SIG-M5 treated with dmso at 0.1 percent for 504 hours (cell line): ENCODE measurements around the gene CCDC178.
"Not testable (repeated sequence)": the region's sequence is repeated elsewhere in the genome, so short reads cannot be mapped to it uniquely, and the experiment has no call there.

Experiments used
- DNase-seq: peaks from one replicate; lab custom pipeline; 2025; ENCODE audit not compliant: unreplicated experiment; lab: John Stamatoyannopoulos, UW

Gene CCDC178

DNA sequence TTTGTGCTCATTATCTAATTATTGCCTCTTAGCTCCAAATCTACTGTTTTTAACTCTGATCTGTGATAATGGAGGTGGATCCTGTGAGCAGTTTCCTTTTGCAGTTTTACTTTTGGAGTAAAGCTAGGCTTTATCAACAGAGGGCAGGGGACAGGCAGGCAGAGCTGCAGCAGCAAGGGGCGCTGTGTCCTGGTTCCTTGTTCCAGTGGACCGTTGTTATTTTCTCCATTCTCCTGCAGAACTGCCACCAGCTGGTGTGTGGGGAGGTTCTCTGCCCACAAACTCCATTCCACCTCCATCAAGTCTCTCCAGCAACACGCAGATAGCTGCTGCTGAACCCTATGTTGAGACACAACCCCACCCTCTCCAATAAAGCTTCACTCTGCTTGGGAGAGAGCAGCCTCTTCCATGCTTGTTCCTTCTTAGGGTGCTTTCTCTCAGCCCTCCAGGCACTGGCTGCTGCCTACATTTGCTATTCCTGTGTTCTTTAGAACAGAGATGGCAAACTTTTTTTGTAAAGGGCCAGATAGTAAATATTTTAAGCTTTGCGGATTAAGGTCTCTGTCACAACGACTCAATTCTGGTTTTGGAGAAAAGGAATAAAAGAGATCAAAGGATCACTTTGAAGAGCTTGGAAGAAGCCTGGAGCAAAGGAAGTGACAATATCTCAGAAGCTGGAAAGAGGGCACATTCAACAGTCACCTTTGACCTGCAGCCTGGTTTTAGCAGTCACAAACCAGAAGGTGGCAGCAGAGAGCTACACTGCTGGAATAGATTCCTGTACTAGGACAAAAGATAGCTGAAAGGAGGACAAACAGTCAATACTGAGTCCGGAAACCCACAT lies 208.8 kb downstream of the CCDC178 start:
- DNase-seq: peak; percentile 66

DNA sequence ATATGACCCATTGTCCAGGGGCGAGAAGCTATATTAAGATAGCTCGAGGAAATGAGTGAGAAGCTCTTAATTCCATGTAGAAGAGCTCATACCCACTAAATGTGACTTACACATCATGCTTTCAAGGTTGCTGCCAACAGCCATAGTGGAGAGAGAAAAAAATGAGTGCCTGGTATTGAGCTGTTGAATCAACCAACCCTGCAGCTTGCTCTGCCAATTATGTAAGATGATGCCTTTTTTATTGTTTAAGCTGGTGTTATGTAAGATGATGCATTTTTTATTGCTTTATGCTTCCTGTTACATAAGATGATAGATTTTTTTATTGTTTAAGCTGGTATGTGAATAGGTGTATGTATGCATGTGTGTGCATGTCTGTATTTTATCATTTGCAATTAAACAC lies 228.2 kb downstream of the CCDC178 start:
- no peak for DNase-seq

DNA sequence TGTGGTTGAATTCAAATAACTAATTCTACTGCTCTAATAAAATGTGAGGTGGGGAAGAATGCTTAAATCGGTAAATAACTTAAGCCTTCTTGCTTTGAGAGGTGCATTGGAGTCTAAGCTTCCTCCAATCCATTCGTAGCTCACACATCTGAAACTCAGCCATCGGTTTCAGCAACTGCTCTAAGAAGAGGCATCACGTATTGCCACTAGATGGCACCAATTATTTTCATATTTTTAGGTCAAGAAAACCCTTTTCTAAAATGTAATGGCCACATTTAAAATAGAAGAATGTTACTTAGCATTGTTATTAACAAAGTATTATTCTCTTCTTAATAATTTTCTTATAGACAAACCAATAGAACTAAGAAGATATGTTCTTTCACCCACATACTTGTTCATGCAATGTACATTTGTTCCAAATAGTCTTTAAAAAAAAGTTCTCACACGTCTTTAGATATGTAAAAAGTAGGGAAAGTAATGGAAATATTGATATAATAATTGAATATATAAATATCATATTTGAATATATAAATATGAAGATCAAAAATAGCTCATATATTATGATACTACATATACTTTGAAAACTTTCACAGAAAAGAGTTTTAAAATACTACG lies 229.8 kb downstream of the CCDC178 start:
- peak; percentile 20 for DNase-seq

DNA sequence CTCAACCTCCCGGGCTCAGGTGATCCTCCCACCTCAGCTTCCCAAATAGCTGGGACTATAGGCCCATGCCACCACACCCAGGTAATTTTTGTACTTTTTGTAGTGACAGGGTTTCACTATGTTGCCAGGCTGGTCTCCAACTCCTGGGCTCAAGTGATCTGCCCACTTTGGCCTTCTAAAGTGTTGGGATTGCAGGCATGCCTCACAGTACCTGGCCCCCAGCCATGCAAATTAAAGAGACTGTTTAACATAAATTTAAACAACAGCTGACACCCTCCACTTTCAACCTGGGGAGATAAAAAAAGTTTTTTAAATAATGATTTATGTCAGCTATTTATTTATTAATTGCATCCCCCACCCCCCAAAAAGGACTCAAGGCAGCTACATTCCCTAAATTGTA lies 234.7 kb downstream of the CCDC178 start:
- no peak for DNase-seq

DNA sequence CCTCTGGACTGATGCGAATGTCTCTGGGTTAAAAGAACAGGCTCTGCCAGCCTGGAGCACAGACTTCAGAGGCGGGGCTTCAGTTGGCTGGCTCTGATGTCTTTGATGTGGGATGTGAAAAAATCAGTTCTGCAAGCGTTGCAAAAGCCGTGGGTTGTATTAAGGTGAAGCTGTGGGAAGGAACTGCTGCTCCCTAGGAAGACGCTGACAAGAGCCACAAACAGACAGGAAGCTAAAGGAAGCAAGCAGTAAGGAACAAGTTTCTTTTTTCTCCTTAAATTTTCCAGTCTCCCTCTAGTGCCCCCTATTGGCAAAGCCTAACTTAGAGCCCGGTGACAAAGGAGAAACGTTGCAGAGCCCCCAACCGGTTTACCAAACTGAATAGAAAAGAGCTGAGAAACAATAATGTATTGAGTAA lies 239.0 kb downstream of the CCDC178 start:
- no peak for DNase-seq

DNA sequence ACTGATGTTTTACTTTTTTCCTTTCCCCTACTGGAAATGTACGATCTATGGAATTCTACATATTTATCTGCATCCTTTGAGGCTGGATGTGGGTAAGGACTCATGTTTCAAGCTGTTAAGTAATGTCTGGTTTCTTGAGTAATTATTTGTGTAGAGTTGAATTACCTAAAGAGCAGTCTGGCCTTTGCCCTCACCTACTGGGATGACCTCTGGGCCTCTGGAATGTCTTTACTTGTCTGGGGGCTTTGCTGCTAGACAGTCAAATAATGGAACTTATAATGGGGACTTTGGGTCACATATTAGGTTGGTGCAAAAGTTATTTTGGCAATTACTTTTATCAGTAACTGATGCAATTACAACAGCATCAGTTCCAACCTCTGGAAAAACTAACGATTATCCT lies 244.7 kb downstream of the CCDC178 start:
- DNase-seq: no peak

DNA sequence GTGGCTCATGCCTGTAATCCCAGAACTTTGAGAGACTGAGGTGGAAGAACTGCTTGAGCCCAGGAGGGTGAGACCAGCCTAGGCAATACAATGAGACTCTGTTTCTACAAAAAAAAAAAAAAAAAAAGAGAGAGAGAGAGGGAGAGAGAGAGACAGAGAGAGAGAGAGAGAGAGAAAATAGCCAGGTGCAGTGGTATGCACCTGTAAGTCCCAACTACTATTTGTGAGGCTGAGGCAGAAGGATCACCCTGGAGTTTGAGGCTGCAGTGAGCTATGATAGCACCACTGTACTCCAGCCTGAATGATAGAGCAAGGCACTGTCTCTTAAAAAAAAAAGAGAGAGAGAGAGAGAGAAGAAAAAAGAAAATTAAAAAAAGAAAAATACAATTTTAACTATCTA lies 245.7 kb downstream of the CCDC178 start:
- no peak for DNase-seq

DNA sequence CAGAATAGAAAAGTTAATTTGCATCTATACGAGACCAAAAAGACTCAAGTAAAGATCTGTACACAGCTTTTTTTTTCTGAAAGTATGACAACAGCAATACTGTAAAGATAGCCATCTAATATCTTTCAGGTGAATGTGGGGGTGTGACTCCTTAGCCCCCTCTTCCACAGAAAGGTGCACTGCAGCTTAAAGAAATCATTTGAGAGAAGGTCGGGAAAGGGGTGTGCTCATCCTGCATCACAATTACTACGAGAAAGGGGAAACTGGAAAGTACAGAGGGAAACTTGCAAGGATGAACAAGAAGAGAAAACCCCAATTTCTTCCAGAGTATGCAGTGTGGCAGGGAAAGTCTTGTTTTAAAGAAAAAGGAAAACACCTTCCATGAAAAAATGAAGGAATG lies 255.6 kb downstream of the CCDC178 start:
- DNase-seq: no peak

DNA sequence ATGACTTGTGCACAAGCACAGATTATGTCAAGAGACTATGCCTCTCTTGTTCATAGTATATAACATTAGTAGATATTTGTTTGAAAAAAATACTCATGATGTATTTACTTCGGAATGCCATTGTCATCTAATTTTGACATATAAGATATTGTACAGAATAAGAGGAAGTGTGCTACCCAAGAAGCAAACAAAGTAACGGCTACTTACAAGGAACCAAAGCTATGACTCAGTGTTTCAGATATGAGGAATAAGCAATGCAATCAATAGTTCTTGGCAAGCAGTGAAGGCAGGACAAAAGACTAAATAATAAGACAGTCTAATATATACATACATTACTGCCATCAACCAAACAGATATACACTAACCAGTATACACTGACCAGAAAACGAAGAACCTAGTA lies 256.3 kb downstream of the CCDC178 start:
- no peak for DNase-seq

DNA sequence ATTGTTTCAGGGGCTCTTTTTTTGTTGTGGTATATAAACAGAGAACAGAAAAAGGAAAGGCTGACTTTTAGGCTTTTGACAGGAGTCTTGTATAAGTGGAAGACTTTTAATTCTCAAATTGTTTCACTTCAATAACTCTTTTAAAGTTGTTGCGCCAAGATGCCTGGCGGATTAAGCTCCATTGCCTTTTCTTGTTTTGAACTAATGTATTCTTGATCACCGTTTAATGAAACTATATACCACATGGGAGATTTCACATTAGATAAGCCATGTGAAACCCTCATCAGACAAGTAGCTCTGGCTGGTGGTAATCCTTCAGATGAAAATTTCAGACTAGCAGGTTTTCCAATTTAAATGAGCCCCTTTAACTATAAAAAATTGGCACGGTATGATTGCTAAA lies 257.4 kb downstream of the CCDC178 start:
- DNase-seq: no peak

DNA sequence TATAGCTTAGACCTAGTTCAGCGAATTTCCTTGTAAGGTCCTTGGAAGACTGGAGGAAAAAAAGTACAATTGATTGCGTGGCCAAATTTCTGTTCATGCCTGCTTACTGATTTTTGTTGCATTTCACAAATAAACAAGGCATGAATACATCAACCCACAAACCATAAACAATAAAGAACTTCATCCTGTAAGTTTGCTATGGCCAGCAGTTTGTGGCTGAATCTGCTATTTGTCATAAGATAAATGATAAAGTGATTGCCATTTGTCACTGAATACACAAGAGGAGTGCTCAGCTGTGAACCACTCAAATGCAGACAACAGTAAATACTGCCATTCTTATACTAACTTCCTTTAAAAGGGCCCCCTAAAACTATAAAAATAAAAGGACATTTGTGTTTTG lies 259.5 kb downstream of the CCDC178 start:
- no peak for DNase-seq

DNA sequence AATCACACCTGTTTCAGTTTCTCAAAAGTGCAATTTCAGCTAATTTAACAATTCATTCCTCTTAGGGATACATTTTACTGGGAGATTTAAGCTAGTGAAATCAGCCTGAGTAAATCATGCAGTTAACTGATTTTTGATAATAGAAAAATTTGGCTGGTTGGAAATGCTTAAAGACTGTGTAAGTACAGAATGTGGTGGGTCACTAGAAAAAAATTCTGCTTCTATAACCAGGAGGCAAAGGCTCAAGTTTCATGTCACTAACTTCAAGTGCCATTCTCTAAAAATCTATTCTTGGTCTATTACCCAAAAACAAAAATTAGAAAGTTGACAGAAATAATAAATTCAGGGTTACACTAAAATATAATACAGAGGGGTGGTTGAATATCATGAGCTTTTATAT lies 271.3 kb downstream of the CCDC178 start:
- no peak for DNase-seq

DNA sequence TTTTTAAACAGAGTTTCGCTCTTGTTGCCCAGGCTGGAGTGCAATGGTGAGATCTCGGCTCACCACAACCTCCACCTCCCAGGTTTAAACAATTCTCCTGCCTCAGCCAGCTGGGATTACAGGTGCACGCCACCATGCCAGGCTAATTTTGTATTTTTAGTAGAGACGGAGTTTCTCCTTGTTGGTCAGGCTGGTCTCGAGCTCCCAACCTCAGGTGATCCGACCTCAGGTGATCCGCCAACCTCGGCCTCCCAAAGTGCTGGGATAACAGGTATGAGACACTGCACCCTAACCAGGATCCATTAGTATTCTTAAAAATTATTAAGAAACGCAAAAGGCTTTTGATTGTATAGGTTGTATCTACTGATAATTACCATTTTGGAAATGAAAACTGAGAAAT lies 276.4 kb downstream of the CCDC178 start:
- DNase-seq: not testable (repeated sequence)

DNA sequence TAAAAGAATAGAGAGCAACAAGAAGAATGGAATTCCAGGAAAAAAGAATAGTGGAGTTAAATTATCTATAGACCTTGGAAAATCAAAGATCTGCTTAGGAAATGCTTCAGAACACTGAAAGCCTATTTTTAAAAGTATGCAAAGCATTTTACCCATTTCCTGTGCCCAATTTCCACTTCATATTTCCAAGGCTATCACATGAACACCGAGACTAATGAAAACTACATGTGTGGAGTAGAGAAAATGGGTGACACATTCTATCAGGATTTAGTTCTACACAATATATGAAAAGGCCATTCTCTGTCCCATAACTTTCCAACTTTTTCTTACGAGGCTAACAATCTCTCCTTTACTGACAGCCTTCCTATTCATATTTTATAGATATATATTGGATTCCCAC lies 279.4 kb downstream of the CCDC178 start:
- DNase-seq: no peak

DNA sequence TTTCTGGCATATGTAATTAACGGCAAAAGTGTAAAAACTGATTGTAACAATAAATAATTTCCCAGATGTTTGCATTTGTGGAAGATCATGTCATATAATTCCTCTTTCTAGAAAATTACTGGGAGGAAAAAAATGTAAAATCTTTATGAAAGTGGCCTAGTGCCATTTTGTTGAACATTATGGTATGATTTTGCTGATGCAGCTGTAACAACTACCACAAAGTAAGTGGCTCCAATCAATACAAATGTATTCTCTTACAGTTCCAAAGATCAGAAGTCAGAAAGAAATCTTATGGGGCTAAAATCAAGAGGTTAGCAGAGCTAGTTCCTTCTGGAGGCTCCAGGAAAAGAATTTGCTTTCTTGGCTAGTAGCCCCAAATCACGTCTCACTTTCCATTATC lies 281.4 kb downstream of the CCDC178 start:
- no peak for DNase-seq

DNA sequence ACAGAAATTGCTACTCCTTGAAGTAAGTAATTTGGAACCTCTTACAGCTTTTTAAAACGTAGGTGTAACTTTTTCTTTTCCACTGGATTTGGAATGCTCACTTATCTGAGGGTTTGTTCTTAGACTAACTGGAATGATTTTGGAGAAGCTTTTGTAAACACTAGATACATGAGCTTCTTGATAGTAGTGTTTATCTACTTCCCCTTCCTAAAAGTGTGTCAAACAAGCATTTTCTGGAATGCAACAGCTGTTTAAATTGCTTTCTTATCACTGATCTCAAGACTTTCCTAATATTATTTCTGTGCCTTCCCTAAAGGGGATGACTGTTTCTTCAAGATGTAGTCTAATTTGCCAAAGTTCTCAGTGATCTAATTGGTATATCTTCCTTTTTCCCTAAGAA lies 282.6 kb downstream of the CCDC178 start:
- DNase-seq: no peak

DNA sequence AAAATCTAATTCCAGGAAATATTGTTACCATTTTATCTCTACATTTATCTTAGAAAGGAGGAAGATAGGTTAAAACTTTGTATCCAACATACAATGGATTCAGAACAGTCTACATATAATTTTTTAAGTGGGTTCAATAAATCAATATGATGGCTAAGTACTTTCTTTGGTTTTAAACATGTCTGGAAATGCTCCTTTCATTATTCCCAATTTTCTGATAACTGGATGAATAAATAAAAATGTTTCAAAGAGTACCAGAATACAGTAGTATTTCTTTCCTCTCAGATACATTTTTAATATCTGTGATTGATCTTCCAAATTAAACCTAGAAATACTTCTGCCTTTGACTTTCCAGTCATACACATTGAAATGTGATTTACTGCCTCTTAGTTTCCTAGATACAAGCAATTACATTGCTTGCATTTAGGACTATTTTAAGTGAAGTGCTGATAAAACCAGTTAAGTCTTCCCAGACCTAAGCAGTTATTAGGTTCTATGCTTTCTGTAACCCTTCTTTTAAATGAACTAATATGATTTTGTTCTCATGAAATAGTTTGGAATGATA lies 283.5 kb downstream of the CCDC178 start:
- no peak for DNase-seq

DNA sequence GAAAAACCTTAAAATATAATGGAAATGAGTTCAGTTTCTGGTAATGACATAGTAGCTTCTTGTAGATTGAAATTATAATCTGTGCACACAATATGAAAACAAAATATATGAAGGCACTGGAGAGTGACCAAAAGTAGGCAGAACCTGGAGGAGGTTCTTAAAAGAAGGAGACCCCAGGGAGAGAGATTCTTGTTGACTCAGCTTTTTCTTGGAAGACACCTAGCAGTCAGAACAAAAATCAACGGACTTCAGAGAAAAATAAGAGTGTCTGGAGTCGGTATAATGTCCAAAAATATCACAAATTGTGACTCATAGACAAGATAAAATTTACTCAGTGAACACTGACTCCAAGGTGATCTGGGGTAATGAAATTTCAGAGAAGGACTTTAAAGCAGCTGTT lies 286.5 kb downstream of the CCDC178 start:
- DNase-seq: no peak

DNA sequence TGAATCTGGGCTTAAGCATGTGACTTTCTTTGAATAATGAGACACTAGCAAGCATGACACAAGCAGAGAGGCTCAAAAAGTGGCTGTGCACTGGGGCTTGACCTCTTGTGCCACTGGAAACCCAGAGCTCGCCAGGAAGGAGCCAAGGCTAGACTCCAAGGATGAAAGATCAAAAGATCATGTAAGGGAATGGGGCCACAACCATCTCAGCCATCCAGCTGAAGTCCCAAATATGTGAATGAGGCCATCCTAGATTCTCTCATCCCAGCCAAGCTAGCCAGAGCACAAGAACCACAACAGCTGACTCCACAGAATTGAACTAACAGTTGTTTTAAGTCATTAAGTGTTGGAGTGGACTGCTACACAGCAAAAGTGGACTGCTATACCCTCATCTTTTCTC lies 288.1 kb downstream of the CCDC178 start:
- DNase-seq: no peak

DNA sequence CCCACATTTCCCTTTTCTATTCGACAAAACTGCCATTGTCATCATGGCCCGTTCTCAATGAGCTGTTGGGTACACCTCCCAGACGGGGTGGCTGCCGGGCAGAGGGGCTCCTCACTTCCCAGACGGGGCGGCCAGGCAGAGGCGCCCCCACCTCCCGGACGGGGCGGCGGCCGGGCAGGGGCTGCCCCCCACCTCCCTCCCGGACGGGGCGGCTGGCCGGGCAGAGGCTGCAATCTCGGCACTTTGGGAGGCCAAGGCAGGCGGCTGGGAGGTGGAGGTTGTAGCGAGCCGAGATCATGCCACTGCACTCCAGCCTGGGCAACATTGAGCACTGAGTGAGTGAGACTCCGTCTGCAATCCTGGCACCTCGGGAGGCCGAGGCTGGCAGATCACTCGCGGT lies 292.7 kb downstream of the CCDC178 start:
- DNase-seq: not testable (repeated sequence)

DNA sequence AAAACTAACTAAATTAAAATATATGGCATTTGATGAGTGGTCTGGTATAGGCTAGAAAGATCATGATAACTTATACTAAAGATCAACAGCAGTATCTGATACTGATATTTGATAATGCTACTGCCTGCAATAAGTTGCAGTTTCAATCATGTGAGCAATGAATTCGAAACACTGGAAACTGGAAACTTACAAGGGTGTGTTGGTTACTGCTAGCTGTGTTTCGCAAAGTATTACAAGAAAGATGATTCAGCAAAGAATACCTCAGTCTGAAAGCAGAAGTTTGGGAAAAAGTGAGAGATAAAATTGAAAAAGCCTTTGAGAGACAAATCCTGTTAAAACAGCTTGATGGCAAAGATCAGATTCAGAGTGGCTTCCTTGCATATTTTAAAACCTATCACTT lies 294.5 kb downstream of the CCDC178 start:
- peak; percentile 32 for DNase-seq

DNA sequence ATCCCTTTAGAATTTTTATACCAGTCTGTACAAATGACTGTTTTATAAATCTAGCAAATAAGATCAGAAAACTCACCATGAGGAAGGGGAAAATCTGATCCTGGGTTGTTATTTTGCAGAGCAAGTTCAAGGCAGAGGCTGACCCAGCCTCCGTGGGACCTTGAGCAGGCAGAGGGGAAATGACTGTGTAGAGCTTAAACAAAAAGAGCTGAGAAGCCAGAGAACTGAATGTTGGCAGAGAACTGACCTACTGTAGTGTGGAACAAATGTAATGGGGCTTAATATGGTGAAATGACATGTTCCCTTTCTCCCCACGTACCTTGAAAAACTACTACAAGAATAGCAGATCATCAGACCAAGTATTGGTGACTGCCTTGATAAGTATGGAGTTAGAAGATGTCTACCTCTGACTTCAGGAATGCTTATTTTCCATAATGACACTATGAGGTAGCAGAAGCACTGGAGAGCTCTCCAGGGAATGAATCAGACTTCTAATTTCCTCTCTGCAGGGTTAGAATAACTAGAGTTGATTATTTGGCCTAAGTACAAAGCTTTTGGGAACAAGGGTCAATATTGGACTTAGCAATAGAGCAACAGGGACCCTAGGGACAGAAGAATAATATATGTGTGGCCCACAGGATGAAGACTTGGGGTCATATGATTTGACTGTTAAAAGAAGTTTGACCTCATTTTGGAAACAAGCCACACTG lies 304.4 kb downstream of the CCDC178 start:
- no peak for DNase-seq
